GM18870 (cell line): ENCODE results near the gene ADRB2.
A peak's percentile ranks its signal among the peaks of the same experiment; 100 is the strongest.

ENCODE experiments used
- ATAC-seq: cut with Tn5 transposase; IDR thresholded peaks from one replicate; pipeline ENCODE4 v1.9.1; 2021; ENCODE audit warnings: moderate library complexity; ENCODE audit not compliant: unreplicated experiment

The ADRB2 gene

GRCh38 chr5:148804393-148804792 lies 22.0 kb upstream of the ADRB2 start:
- ATAC-seq: no peak

GRCh38 chr5:148805326-148806290 lies 20.8 kb upstream of the ADRB2 start:
- peak; percentile 41 for ATAC-seq

GRCh38 chr5:148806520-148806931 lies 19.9 kb upstream of the ADRB2 start:
- no peak for ATAC-seq

GRCh38 chr5:148807851-148808250 lies 18.6 kb upstream of the ADRB2 start:
- no peak for ATAC-seq

- peak; percentile 49 for ATAC-seq
Measured at GRCh38 chr5:148808864-148809642, 17.4 kb upstream of the ADRB2 start.

GRCh38 chr5:148809781-148810524 lies 16.5 kb upstream of the ADRB2 start:
- ATAC-seq: no peak

GRCh38 chr5:148810823-148811222 lies 15.6 kb upstream of the ADRB2 start:
- no peak for ATAC-seq

- no peak for ATAC-seq
Measured at GRCh38 chr5:148811756-148812155, 14.7 kb upstream of the ADRB2 start.

- no peak for ATAC-seq
Measured at GRCh38 chr5:148815086-148815485, 11.3 kb upstream of the ADRB2 start.

GRCh38 chr5:148815578-148815977 lies 10.8 kb upstream of the ADRB2 start:
- ATAC-seq: no peak

GRCh38 chr5:148816357-148816756 lies 10.1 kb upstream of the ADRB2 start:
- no peak for ATAC-seq

GRCh38 chr5:148816782-148817181 lies 9.6 kb upstream of the ADRB2 start:
- ATAC-seq: no peak

- ATAC-seq: no peak
Measured at GRCh38 chr5:148817606-148818005, 8.8 kb upstream of the ADRB2 start.

GRCh38 chr5:148820461-148821395 lies 5.7 kb upstream of the ADRB2 start:
- peak; percentile 43 for ATAC-seq

GRCh38 chr5:148823871-148824270 lies 2.5 kb upstream of the ADRB2 start:
- no peak for ATAC-seq

- no peak for ATAC-seq
Measured at GRCh38 chr5:148825716-148826052, 727 bp upstream of the ADRB2 start.

- ATAC-seq: no peak
Measured at GRCh38 chr5:148826739-148827070, 294 bp downstream of the ADRB2 start.

GRCh38 chr5:148827723-148828122 lies 1.3 kb downstream of the ADRB2 start:
- no peak for ATAC-seq

GRCh38 chr5:148828511-148829247 lies 2.3 kb downstream of the ADRB2 start:
- ATAC-seq: no peak

GRCh38 chr5:148829248-148829594 lies 2.8 kb downstream of the ADRB2 start:
- no peak for ATAC-seq
